Smooth muscle cell of the brain vasculature (primary cell): Measurements from ENCODE around the gene TGFBR3L.
"Not testable (repeated sequence)": the region's sequence is repeated elsewhere in the genome, so short reads cannot be mapped to it uniquely, and the experiment has no call there.

ENCODE experiments used
- DNase-seq: peaks from one replicate; pipeline ENCODE4 v3.0.0-alpha.2; 2012; ENCODE audit warnings: low read depth, low spot score

The TGFBR3L gene

DNA sequence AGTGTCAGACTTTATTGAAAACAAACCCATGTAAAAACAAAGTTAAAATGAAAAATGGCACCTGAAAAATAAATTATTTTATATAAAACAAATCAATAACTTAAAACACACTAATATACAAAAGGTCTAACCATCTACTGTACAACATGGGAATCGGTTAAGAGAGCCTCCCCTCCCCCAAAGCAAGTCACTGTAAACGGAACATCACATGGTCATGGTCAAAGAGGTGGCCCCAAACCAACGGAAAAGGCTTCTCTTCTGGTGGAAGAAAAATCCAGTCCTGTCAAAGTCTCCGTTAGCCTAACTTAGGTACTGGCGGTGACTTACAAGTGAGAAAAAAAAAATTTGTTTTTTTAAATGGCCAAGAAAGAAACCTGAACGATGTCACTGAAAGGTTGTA lies 44.6 kb downstream of the TGFBR3L start:
- DNase-seq, result no peak

- not testable (repeated sequence) for DNase-seq
Observed at GRCh38 chr19:7961082-7961481, 46.5 kb downstream of the TGFBR3L start.

DNA sequence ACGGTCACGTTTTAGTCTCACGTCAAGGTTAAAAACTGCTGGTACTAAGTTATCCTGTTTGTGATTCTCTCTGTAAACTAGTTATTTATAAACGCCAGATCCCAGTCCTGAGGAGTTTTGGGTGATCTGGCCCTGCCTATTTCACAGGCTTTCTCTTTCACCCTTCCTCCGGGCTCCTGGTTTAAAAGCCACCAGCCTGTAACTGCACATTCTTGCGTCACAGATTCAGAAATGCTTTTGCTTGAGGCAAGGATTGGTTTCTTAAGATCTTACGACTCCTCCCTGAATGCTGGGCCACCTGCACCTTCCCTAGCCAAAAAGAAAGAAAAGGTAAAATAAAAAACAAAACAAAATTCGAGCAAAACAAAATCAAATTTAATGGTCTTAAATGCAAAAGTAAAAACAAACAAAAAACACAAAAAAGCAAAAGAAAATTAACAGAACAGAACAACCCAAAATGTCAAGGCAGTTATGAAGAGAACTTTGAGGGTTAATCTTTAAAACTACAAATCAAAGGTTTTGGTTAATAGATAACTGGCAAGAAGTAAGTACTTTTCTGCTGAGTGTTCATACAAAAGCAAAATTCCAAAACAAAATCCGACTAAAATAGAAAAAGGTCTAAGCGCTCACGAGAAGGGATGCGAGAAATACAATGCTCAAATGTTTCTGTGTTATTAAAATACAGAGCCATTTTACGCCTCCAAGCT lies 47.4 kb downstream of the TGFBR3L start:
- no peak for DNase-seq

DNA sequence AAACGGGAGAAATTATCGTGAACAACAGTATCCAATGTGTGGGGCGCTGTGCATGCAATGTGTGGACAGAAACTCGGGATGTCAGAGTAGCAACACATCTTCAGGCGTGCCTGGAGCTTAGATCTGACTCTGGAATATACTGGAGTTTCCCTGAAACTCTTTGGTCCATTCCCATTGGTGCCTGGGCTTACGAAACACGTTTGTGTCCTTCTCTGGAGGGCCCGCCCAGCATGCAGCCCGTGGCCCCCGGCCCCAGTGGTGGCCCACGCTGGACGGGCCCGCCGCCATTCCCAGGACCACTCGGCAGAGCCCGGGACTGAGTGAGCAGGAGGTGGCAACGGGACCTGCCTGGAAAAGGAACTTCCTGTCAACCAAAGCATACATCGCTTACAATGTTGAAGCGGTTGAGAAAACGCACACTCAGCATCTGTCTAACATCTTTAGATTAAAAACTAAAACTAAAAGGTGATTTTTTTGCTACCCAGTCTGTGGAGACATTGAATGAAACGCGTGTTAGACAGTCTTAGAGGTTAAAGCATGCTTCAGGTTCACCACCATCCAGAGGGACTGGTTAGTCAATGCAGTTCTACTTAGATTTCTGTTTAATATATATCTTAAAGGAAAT lies 48.1 kb downstream of the TGFBR3L start:
- no peak for DNase-seq

DNA sequence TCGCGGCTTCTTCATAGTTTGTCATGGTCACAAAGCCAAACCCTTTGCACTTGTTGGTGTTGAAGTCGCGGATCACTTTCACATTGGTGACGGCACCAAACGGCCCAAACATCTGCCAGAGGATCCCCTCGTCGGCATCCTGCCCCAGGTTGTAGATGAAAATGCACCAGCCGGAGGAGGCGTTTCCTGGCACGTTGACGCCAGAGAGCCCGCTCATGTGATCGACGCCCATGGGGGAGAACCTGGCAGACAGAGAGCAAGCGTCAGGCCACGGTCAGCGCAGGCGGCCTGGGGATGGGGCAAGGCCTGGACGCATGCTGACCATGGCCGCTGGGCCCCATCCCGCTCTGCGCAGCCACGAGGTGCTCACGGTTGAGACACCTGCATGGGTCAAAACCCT lies 48.9 kb downstream of the TGFBR3L start:
- DNase-seq, result no peak

DNA sequence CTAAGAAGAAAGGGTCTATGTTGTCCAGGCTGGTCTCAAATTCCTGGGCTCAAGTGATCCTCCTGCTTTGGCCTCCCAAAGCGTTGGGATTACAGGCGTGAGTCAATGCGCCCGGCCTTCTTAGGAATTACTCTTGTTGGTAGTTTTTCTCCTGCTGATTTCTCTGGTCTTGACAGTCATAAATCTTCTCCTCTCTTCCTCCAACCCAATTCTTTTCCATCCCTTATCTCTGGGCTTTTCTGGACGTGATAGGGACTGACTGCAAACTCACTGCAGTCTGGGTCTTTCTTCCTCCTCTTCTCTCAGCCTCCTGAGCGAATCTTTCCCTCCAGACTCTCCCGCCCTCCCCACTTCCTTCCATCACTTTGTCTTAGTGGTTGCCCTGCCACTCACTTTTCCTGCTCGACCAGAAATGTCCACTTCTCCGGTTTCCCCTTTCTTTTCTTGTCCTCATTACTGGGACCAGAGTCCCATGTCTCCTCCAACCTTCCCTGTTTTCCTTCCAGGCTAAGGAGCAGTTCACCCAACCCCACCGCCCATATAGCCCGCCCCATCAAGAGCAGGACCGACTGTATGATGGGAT lies 50.7 kb downstream of the TGFBR3L start:
- no peak for DNase-seq

GRCh38 chr19:7965921-7966665 lies 51.5 kb downstream of the TGFBR3L start:
- no peak for DNase-seq

DNA sequence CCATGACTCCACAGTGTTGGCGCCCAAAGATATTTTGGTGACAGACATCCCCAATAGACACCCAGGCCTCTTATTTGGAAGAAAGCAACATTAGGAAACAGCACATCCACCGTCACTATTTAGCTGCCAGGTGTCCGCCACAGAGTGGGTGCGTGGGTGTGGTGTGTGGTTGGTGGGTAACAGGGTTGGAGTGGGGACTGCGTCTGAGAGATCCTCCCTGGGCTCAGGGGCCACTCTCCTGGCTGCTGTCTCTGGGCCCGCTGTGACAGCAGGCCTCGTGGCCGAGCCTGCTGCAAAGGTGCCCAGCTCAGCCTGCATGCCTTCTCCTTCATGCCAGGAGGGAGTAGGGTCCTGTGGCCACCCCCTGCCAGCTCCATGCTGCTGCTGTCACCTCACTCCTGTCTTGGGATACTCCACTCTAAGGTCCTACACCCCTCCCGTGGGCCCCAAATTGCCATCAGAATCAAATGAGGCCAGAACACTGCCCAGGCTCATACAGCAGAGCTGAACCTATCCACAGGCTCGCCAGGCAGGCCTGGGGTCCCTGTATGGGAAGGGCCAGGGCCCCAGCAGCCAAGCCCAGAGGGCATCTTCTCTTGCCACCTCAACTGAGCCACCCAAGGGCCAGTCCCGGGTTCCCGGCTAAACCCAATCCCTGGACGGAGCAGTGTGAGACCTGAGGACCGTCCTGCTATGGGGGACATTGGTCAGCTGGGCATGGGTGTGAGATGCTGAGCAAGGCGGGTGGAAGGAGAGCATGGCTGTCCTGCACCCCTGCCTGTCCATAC lies 53.6 kb downstream of the TGFBR3L start:
- no peak for DNase-seq
